PC-9 (cell line): Measurements from ENCODE around the gene CNTNAP5. TPM values are rescaled to one million over a fixed set of nuclear protein-coding genes. Genes with fewer than 3 reads are reported as not detected.

Experiments
- BruUV-seq: library from RNA; stranded (reverse); fragments of 400-500 nt; replicated peaks from 2 replicates; lab custom pipeline; 2021; lab: Mats Ljungman, UMichigan
- CTCF ChIA-PET: fragments of 300-600 bp; sonication (Branson Sonifier 250); formaldehyde crosslinking; loops from one replicate; lab custom pipeline; 2022; ENCODE audit warnings: antibody characterized with exemption; lab: Charles Lee
- POLR2A ChIA-PET: fragments of 300-600 bp; sonication (Branson Sonifier 250); formaldehyde crosslinking; loops from one replicate; lab custom pipeline; 2022; ENCODE audit warnings: antibody characterized with exemption; ENCODE audit not compliant: unreplicated experiment; lab: Charles Lee
- DNase-seq, 2 experiments: peaks; one replicate each; pipeline versions ENCODE4 v3.0.0 to v3.0.0-alpha.2; 2015 to 2022; ENCODE audit warnings: mixed read lengths in 1 of 2
- H2AFZ ChIP-seq: fragments of 200-600 bp; sonication (generic); 2 replicates; pipeline ENCODE4 v1.8.1; 2017; ENCODE audit warnings: antibody characterized with exemption
- H3F3A ChIP-seq: fragments of 200-600 bp; sonication (generic); 2 replicates; pipeline ENCODE4 v1.8.1; 2017; ENCODE audit warnings: antibody characterized with exemption, mild to moderate bottlenecking, low read depth; ENCODE audit not compliant: insufficient read depth
- H3K27ac ChIP-seq: fragments of 200-600 bp; sonication (generic); 2 replicates; pipeline ENCODE4 v1.6.1; 2016; ENCODE audit warnings: mixed run types
- H3K27me3 ChIP-seq: fragments of 200-600 bp; sonication (generic); 2 replicates; pipeline ENCODE4 v1.6.1; 2016; ENCODE audit warnings: low read depth, mixed run types; ENCODE audit not compliant: insufficient read depth
- H3K36me3 ChIP-seq: fragments of 200-600 bp; sonication (generic); 2 replicates; pipeline ENCODE4 v1.6.1; 2016; ENCODE audit warnings: low read depth, mixed run types
- H3K4me1 ChIP-seq: fragments of 200-600 bp; sonication (generic); replicated peaks from 2 replicates; pipeline ENCODE4 v1.6.1; 2016; ENCODE audit warnings: mixed run types; ENCODE audit not compliant: insufficient read depth
- H3K4me2 ChIP-seq: fragments of 200-600 bp; sonication (generic); 2 replicates; pipeline ENCODE4 v1.6.1; 2017; ENCODE audit warnings: mixed run types
- H3K4me3 ChIP-seq: fragments of 200-600 bp; sonication (generic); 2 replicates; pipeline ENCODE4 v1.6.1; 2016; ENCODE audit warnings: mixed run types
- H3K79me2 ChIP-seq: fragments of 200-600 bp; sonication (generic); 2 replicates; pipeline ENCODE4 v1.6.1; 2017; ENCODE audit warnings: low read depth, mixed run types
- H3K9me2 ChIP-seq: fragments of 200-600 bp; sonication (generic); 2 replicates; pipeline ENCODE4 v1.8.1; 2017; ENCODE audit warnings: mild to moderate bottlenecking; ENCODE audit not compliant: insufficient read depth
- H3K9me3 ChIP-seq: fragments of 200-600 bp; sonication (generic); 2 replicates; pipeline ENCODE4 v1.8.1; 2016; ENCODE audit warnings: low read depth; ENCODE audit not compliant: insufficient read depth
- H4K20me1 ChIP-seq: fragments of 200-600 bp; sonication (generic); 2 replicates; pipeline ENCODE4 v1.8.1; 2017; ENCODE audit not compliant: insufficient read depth
- CTCF ChIP-seq: fragments of 200-600 bp; sonication (generic); conservative IDR thresholded peaks from 2 replicates; pipeline ENCODE4 v1.6.1; 2017; ENCODE audit warnings: mixed run types, antibody characterized with exemption, mild to moderate bottlenecking, moderate library complexity
- EZH2 ChIP-seq: fragments of 200-600 bp; sonication (generic); IDR thresholded peaks from 2 replicates; pipeline ENCODE4 v1.8.0; 2017; ENCODE audit warnings: antibody characterized with exemption, low read depth
- intact Hi-C: fragments of 100-400 bp; cut with micrococcal nuclease; formaldehyde crosslinking; loops from one replicate; pipeline ENCODE4 v1.10.0; 2022; ENCODE audit not compliant: unreplicated experiment
- total RNA-seq: library from RNA; stranded (reverse); gene quantifications from 2 replicates; pipeline ENCODE4 v1.2.3, GENCODE V29; 2021

The CNTNAP5 gene
- total RNA-seq, 1 experiment from 2014 or later, result not detected

- Histone ChIP-seq H3K27me3 (peaks cover 9% of the 10 kb centered on the region; the same call in 1 of the 2 replicates), H2AFZ (no peak overlapping the region), H3K79me2 (no peaks in the 10 kb centered on the region), H3K27ac (no peak overlapping the region), H3K36me3 (no peaks in the 10 kb centered on the region), H3K9me3 (no peaks in the 10 kb centered on the region), H3K9me2 (no peaks in the 10 kb centered on the region), H3K4me2 (no peak overlapping the region), H3K4me1 (no peaks in the 10 kb centered on the region), H3K4me3 (no peak overlapping the region), H3F3A (no peaks in the 10 kb centered on the region), H4K20me1 (0 out of 2 replicates have a peak, but pooled peaks cover 3% of the 10 kb centered on the region)
- intact Hi-C loops, result no loop called here
- TF ChIP-seq EZH2 (no peak), CTCF (no peak)
- POLR2A ChIA-PET, result no interaction called here
- CTCF ChIA-PET, result interaction anchor here (0.6 kb wide), 1 partner anchor 233 kb away, joined by 7 read pairs; no protein-coding TSS in a partner anchor
- BruUV-seq, result no TSS peak
- no peak for DNase-seq
These were observed 25.4 kb upstream of the CNTNAP5 start for GRCh38 chr2:123999681-124000080.

- TF ChIP-seq EZH2 (no peak), CTCF (no peak)
- Histone ChIP-seq H4K20me1 (0 out of 2 replicates have a peak, but pooled peaks cover 3% of the 10 kb centered on the region), H3K79me2 (no peaks in the 10 kb centered on the region), H3K4me2 (no peak overlapping the region), H3K27ac (no peak overlapping the region), H3K27me3 (peaks cover 9% of the 10 kb centered on the region; the same call in 1 of the 2 replicates), H2AFZ (no peak overlapping the region), H3K9me2 (no peaks in the 10 kb centered on the region), H3K9me3 (no peaks in the 10 kb centered on the region), H3K36me3 (no peaks in the 10 kb centered on the region), H3F3A (no peaks in the 10 kb centered on the region), H3K4me3 (no peak overlapping the region), H3K4me1 (no peaks in the 10 kb centered on the region)
- intact Hi-C loops, result no loop called here
- no peak for DNase-seq
- ChIA-PET POLR2A (no interaction called here), CTCF (no interaction called here)
- BruUV-seq, result no TSS peak
These were observed 23.2 kb upstream of the CNTNAP5 start for GRCh38 chr2:124001696-124002430.

- Histone ChIP-seq H2AFZ (no peak overlapping the region), H4K20me1 (peaks cover 6% of the 10 kb centered on the region), H3K27ac (no peak overlapping the region), H3K4me2 (no peak overlapping the region), H3K27me3 (no peaks in the 10 kb centered on the region), H3K9me2 (no peaks in the 10 kb centered on the region), H3K4me3 (no peak overlapping the region), H3K36me3 (no peaks in the 10 kb centered on the region), H3K9me3 (no peaks in the 10 kb centered on the region), H3K4me1 (no peaks in the 10 kb centered on the region), H3F3A (no peaks in the 10 kb centered on the region), H3K79me2 (no peaks in the 10 kb centered on the region)
- BruUV-seq, result no TSS peak
- no peak for DNase-seq
- intact Hi-C loops, result no loop called here
- CTCF ChIA-PET, result no interaction called here
- TF ChIP-seq EZH2, result no peak
- peak; percentile 38; the same call in 1 of the 2 replicates for TF ChIP-seq CTCF
- POLR2A ChIA-PET, result no interaction called here
These were observed 6.2 kb upstream of the CNTNAP5 start for GRCh38 chr2:124018890-124019289.
